Measurements from ENCODE around the gene ZNF682. TPM values are rescaled to one million over a fixed set of nuclear protein-coding genes. Genes with fewer than 3 reads are reported as not detected.

Gene ZNF682
- total and polyA plus RNA-seq, 2 of the 13 experiments (the other 11 are each of a cell fraction or from before 2014, with no cell fraction given): 2.0 to 7.2 TPM

GRCh38 chr19:20072936-20073335 lies 33.6 kb upstream of the ZNF682 start:
- DNase-seq (ENCODE audit: low spot score): no peak
- TF ChIP-seq CBX2 (IDR thresholded peaks at IDR 0.05; ENCODE audit: low read depth, low read length) (no peak), CBX2 (CRISPR knock-in tag; IDR thresholded peaks at IDR 0.05; ENCODE audit: low read depth) (no peak), ZNF749 (CRISPR knock-in tag; IDR thresholded peaks at IDR 0.05; ENCODE audit: borderline replicate concordance) (no peak), KDM5A (IDR thresholded peaks at IDR 0.05; ENCODE audit: borderline replicate concordance, low read length) (no peak), ZNF354B (CRISPR knock-in tag; IDR thresholded peaks at IDR 0.05) (no peak), MBD4 (IDR thresholded peaks at IDR 0.05; ENCODE audit: borderline replicate concordance, low read length) (no peak)
- H3K4me2 ChIP-seq (ENCODE audit: low read depth, low read length): no peak overlapping the region
- BruUV-seq (replicated peaks): no TSS peak
- H3K4me1 ChIP-seq (ENCODE audit: insufficient read depth, low read length): no peaks in the 10 kb centered on the region
- ChIA-PET CTCF (ENCODE audit: low intra/inter-chr PET ratio, low total read pairs) (no interaction called here), POLR2A (no interaction called here)
- FAIRE-seq: no peak
- in situ Hi-C loops (cut with HindIII; ENCODE audit: extremely low pct_ligation_motif_present, low pct_unique_long_range_greater_than_20kb) (no loop called here), intact Hi-C loops (cut with micrococcal nuclease; ENCODE audit: unreplicated experiment) (no loop called here)
- no peaks in the 10 kb centered on the region for H3K36me3 ChIP-seq (replicated peaks in 1 of 2; ENCODE audit: control insufficient read depth in 1 of 2, insufficient read depth in 2 of 2, low read length in 2 of 2)
- no peak overlapping the region for H3K9ac ChIP-seq (ENCODE audit: insufficient read depth, low read depth, low read length)
- no peaks in the 10 kb centered on the region for H4K20me1 ChIP-seq (ENCODE audit: insufficient read depth, low read length)
- no peak overlapping the region for H3K4me3 ChIP-seq (replicated peaks in 1 of 3; ENCODE audit: insufficient read depth in 1 of 3, low read depth in 2 of 3, low read length in 3 of 3)
- ATAC-seq: no peak
- no peaks in the 10 kb centered on the region for H3K79me2 ChIP-seq (ENCODE audit: insufficient read depth, low read length)
- peaks cover 66% of the 10 kb centered on the region for H3K9me3 ChIP-seq (ENCODE audit: low read length)
- H3K27ac ChIP-seq (ENCODE audit: extremely low read length, insufficient read depth, low read length): no peak overlapping the region
- WGBS (ENCODE audit: low lambda C conversion rate): 40% methylated on average over 5 of the region's 5 CpGs
- no peak overlapping the region for H2AFZ ChIP-seq (ENCODE audit: low read length)
- H3K27me3 ChIP-seq (ENCODE audit: control insufficient read depth in 1 of 2, insufficient read depth in 2 of 2, low read length in 2 of 2): no peaks in the 10 kb centered on the region

GRCh38 chr19:20070691-20071090 lies 31.4 kb upstream of the ZNF682 start:
- Histone ChIP-seq H4K20me1 (ENCODE audit: insufficient read depth, low read length) (no peaks in the 10 kb centered on the region), H3K4me1 (ENCODE audit: insufficient read depth, low read length) (no peaks in the 10 kb centered on the region), H3K9me3 (ENCODE audit: low read length) (peaks cover 74% of the 10 kb centered on the region), H3K27ac (ENCODE audit: extremely low read length, insufficient read depth, low read length) (no peak overlapping the region), H3K79me2 (ENCODE audit: insufficient read depth, low read length) (no peaks in the 10 kb centered on the region), H3K9ac (ENCODE audit: insufficient read depth, low read depth, low read length) (no peak overlapping the region), H3K27me3 (ENCODE audit: control insufficient read depth in 1 of 2, insufficient read depth in 2 of 2, low read length in 2 of 2) (no peaks in the 10 kb centered on the region), H3K4me2 (ENCODE audit: low read depth, low read length) (no peak overlapping the region), H2AFZ (ENCODE audit: low read length) (no peak overlapping the region), H3K36me3 (replicated peaks in 1 of 2; ENCODE audit: control insufficient read depth in 1 of 2, insufficient read depth in 2 of 2, low read length in 2 of 2) (no peaks in the 10 kb centered on the region), H3K4me3 (replicated peaks in 1 of 3; ENCODE audit: insufficient read depth in 1 of 3, low read depth in 2 of 3, low read length in 3 of 3) (no peak overlapping the region)
- ChIA-PET POLR2A (no interaction called here), CTCF (ENCODE audit: low intra/inter-chr PET ratio, low total read pairs) (no interaction called here)
- intact Hi-C loops (cut with micrococcal nuclease; ENCODE audit: unreplicated experiment) (no loop called here), in situ Hi-C loops (cut with HindIII; ENCODE audit: extremely low pct_ligation_motif_present, low pct_unique_long_range_greater_than_20kb) (no loop called here)
- no TSS peak for BruUV-seq (replicated peaks)
- TF ChIP-seq ZNF652 (CRISPR knock-in tag; IDR thresholded peaks at IDR 0.05; ENCODE audit: borderline replicate concordance, low read depth) (no peak), RARA (CRISPR knock-in tag; IDR thresholded peaks at IDR 0.05) (no peak), ZNF713 (CRISPR knock-in tag; IDR thresholded peaks at IDR 0.05) (no peak), CBX1 (IDR thresholded peaks at IDR 0.05; ENCODE audit: low read depth) (no peak)
- TF ChIP-seq, protein P1, sequence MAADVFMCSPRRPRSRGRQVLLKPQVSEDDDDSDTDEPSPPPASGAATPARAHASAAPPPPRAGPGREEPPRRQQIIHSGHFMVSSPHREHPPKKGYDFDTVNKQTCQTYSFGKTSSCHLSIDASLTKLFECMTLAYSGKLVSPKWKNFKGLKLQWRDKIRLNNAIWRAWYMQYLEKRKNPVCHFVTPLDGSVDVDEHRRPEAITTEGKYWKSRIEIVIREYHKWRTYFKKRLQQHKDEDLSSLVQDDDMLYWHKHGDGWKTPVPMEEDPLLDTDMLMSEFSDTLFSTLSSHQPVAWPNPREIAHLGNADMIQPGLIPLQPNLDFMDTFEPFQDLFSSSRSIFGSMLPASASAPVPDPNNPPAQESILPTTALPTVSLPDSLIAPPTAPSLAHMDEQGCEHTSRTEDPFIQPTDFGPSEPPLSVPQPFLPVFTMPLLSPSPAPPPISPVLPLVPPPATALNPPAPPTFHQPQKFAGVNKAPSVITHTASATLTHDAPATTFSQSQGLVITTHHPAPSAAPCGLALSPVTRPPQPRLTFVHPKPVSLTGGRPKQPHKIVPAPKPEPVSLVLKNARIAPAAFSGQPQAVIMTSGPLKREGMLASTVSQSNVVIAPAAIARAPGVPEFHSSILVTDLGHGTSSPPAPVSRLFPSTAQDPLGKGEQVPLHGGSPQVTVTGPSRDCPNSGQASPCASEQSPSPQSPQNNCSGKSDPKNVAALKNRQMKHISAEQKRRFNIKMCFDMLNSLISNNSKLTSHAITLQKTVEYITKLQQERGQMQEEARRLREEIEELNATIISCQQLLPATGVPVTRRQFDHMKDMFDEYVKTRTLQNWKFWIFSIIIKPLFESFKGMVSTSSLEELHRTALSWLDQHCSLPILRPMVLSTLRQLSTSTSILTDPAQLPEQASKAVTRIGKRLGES (CRISPR knock-in tag; IDR thresholded peaks at IDR 0.05; ENCODE audit: borderline replicate concordance): no peak
- TF ChIP-seq, protein P2, sequence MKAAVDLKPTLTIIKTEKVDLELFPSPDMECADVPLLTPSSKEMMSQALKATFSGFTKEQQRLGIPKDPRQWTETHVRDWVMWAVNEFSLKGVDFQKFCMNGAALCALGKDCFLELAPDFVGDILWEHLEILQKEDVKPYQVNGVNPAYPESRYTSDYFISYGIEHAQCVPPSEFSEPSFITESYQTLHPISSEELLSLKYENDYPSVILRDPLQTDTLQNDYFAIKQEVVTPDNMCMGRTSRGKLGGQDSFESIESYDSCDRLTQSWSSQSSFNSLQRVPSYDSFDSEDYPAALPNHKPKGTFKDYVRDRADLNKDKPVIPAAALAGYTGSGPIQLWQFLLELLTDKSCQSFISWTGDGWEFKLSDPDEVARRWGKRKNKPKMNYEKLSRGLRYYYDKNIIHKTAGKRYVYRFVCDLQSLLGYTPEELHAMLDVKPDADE (CRISPR knock-in tag; IDR thresholded peaks at IDR 0.05): no peak
- 5% methylated on average over 2 of the region's 2 CpGs for WGBS (ENCODE audit: low lambda C conversion rate)
- FAIRE-seq (no peak), DNase-seq (ENCODE audit: low spot score) (no peak), ATAC-seq (no peak)

Measured in HepG2 (cell line).